Measurements from ENCODE around the gene PRTN3.

The PRTN3 gene

DNA sequence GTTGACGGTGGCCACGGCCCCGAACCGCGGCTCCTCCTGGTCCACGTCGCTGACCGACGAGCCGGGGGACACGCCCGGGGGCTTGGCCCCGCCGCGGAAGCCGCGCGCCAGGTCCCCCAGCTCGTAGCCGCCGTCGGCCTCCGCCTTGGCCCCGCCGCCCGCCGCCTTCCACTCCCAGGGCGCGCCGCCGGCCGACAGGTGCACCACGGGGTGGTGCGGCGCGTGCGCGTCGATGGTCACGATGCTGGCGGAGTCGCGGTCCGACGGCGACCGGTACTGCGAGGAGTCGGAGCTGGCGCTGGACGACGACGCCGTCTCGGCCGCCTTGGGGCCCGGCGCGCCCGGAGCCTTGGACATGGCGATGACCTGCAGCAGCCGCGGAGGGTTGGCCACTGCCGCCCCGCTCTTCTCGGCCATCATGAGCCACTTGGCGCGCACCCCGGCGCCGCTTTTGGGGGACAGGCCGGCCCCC lies 28.0 kb upstream of the PRTN3 start:
- DNase-seq (ENCODE audit: low read depth, low spot score), result no peak
- TF ChIP-seq, protein P1, sequence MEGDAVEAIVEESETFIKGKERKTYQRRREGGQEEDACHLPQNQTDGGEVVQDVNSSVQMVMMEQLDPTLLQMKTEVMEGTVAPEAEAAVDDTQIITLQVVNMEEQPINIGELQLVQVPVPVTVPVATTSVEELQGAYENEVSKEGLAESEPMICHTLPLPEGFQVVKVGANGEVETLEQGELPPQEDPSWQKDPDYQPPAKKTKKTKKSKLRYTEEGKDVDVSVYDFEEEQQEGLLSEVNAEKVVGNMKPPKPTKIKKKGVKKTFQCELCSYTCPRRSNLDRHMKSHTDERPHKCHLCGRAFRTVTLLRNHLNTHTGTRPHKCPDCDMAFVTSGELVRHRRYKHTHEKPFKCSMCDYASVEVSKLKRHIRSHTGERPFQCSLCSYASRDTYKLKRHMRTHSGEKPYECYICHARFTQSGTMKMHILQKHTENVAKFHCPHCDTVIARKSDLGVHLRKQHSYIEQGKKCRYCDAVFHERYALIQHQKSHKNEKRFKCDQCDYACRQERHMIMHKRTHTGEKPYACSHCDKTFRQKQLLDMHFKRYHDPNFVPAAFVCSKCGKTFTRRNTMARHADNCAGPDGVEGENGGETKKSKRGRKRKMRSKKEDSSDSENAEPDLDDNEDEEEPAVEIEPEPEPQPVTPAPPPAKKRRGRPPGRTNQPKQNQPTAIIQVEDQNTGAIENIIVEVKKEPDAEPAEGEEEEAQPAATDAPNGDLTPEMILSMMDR (IDR thresholded peaks at IDR 0.05; ENCODE audit: low read depth, low read length), result no peak
- H3K4me3 ChIP-seq (ENCODE audit: low read depth, low read length), result no peak overlapping the region
- in situ Hi-C loops (cut with HindIII; ENCODE audit: low sequenced_read_pairs), result no loop called here

DNA sequence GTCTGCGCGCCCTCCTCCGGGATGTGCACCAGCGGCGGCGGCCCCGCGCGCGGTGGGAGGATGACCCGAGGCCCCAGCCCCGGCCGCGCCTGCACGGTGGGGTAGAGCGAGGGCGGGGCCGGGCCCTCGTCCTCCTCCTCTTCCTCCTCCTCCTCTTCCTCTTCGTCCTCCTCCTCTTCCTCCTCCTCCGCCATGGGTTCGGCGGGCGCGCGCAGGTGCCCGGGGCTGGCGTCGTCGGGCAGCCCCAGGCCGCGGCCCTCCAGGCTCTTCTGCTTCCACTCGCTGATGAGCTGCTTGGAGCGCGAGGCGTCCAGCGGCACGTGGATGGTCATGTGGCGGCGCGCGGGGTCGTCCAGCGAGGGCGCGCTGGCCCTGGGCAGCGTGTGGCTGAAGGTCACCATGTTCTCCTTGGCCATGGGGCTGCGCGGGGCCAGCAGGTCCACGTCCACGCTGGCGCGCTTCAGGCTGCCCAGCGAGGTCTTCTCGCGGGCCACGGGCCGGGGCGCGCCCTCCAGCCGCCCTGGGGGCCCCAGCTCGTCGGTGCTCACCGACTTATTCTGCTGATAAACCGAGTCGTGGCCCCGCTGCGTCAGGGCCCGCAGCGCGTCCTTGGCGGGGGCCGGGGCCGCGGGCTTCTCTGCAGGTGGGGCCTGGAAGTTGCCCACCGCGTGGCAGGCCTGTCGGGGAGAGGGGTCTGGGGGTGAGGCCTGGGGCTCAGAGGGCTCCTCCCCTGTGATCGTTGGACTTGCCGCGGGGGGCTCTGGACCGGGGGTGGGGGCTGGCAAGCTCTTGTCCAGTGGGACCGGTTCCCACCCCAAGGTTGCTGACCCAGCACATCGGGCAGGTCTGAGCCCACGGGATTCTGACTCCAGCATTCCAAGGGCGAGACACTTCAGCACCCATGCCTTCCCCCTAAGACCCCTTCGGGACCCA lies 27.3 kb upstream of the PRTN3 start:
- no peak overlapping the region for H3K4me3 ChIP-seq (ENCODE audit: low read depth, low read length)
- DNase-seq (ENCODE audit: low read depth, low spot score), result no peak
- in situ Hi-C loops (cut with HindIII; ENCODE audit: low sequenced_read_pairs), result no loop called here
- TF ChIP-seq, protein P1 (IDR thresholded peaks at IDR 0.05; ENCODE audit: low read depth, low read length), result no peak

DNA sequence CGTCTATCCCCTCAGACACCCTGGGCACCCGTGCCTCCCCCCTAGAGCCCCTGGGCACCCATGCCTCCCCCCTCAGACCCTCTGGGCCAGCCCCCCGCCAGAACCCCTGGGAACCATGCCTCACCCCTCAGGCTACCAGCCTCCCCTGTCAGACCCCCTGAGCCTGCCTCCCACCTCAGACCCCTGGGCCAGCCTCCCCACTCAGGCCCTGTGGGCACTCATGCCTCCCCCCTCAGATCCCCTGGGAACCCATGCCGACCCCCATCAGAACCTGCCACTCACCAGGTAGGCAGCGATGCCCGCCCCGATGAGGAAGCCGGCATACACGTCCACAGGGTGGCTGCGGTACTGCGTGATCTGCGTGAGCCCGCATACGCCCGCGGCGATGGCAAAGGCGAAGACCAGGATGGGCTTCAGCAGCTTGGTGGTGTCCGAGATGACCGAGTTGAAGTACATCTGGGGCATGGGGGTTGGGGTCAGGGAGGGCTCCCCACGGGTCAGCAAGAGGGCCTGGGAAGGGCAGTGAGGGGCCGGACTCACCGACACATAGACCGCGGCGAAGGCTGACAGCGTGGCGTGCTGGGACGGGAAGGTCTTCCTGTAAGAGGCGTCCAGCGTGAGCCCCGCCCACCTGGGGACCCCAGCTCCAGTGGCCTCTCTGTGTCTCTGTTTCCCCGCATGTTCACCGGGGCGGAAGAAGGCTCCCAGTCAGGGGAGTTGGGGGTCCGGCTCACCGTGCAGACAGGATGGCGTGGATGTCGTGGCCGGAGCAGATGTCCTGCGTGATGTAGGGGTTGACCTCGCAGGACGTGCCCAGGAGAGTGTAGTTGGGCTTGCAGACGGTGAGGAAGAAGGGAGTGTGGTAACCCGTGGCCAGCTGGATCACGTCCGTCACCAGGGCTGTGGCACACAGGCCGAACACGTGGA lies 26.4 kb upstream of the PRTN3 start:
- in situ Hi-C loops (cut with HindIII; ENCODE audit: low sequenced_read_pairs), result no loop called here
- TF ChIP-seq, protein P1 (IDR thresholded peaks at IDR 0.05; ENCODE audit: low read depth, low read length), result no peak
- no peak for DNase-seq (ENCODE audit: low read depth, low spot score)
- no peak overlapping the region for H3K4me3 ChIP-seq (ENCODE audit: low read depth, low read length)

DNA sequence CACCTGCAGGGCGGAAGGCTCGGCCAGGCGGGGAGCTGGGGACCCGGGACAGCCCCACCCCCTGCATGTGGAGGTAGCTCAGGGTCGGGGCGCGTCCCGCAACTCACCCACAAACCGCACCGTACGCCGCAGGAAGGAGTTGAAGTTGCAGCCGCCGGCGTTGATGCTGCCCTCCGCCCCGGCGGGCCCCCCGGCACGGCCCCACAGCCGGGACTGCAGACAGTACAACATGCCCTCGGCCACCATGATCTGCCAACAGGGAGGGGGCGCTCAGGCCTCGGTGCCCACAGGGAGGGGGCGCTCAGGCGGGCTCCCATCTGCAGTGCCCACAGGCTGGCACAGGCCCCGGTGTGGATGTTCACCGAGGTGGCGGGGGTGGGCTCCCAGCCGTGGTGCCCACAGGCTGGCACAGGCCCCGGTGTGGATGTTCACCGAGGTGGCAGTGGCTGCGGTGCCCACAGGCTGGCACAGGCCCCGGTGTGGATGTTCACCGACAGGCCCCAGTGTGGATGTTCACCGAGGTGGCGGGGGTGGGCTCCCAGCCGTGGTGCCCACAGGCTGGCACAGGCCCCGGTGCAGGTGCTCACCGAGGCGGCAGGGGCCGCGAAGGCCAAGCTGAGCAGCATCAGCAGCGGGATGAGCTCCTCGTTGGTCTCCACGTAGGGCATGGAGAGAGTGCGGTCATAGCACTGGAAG lies 25.6 kb upstream of the PRTN3 start:
- H3K4me3 ChIP-seq (ENCODE audit: low read depth, low read length), result no peak overlapping the region
- TF ChIP-seq, protein P1 (IDR thresholded peaks at IDR 0.05; ENCODE audit: low read depth, low read length), result no peak
- in situ Hi-C loops (cut with HindIII; ENCODE audit: low sequenced_read_pairs), result no loop called here
- DNase-seq (ENCODE audit: low read depth, low spot score), result no peak

DNA sequence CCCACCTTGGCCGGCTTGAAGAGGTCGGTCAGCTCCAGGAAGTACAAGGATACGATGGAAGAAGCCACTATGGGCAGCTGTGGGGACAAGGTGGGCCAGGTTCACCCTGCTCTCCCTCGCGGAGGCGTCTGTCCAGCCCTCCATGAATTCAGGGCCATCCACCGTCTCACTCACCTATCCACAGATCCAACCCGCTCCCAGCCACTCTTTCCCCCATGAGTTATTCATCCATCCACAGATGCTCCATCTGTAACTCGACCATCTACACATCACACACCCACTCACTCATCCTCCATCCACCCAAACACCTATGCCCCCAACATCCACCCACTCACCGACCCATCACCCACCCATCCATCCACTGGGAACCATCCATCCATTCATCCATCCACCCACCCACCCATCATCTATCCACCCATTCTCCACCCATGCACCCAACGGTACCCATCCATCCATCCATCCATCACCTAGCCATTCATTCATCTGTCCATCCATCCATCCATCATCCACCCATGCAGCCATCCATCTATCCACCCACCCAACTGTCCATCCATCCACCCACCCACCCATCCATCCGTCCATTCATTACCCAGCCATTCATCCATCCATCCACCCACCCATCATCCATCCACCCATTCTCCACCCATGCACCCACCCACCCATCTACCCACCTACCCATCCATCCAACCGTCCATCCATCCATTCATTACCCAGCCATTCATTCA lies 24.9 kb upstream of the PRTN3 start:
- no peak for DNase-seq (ENCODE audit: low read depth, low spot score)
- no peak overlapping the region for H3K4me3 ChIP-seq (ENCODE audit: low read depth, low read length)
- TF ChIP-seq, protein P1 (IDR thresholded peaks at IDR 0.05; ENCODE audit: low read depth, low read length), result no peak
- in situ Hi-C loops (cut with HindIII; ENCODE audit: low sequenced_read_pairs), result no loop called here
